IMR-90 (cell line): Measurements from ENCODE around the gene TMEM158. TPM values are rescaled to one million over a fixed set of nuclear protein-coding genes. Genes with fewer than 3 reads are reported as not detected.

Experiments used
- ATAC-seq: fragments of 200-7000 bp; cut with Tn5 transposase; 2 replicates; pipeline ENCODE4 v1.9.1; 2020; ENCODE audit warnings: low read depth, mild to moderate bottlenecking, moderate library complexity
- BruUV-seq: library from RNA; stranded (reverse); fragments of 400-500 nt; replicated peaks from 2 replicates; lab custom pipeline; 2021; lab: Mats Ljungman, UMichigan
- CTCF ChIA-PET: fragments of 300-600 bp; formaldehyde crosslinking; extraction: SDS; loops from one replicate; lab custom pipeline; 2021; ENCODE audit warnings: antibody characterized with exemption; lab: Yijun Ruan, JAX
- POLR2A ChIA-PET: fragments of 300-600 bp; sonication (Branson Sonifier 250); formaldehyde crosslinking; loops from one replicate; lab custom pipeline; 2022; ENCODE audit warnings: antibody characterized with exemption; ENCODE audit not compliant: unreplicated experiment; lab: Charles Lee
- DNase-seq: peaks from one replicate; pipeline ENCODE4 v3.0.0; 2013
- H2AFZ ChIP-seq: replicated peaks from 2 replicates; pipeline ENCODE3; 2013; ENCODE audit warnings: low read length, mild to moderate bottlenecking; ENCODE audit not compliant: poor library complexity
- H2AK5ac ChIP-seq: 2 replicates; pipeline ENCODE4 v1.6.1; 2013; ENCODE audit warnings: low read depth, low read length, inconsistent platforms
- H2AK9ac ChIP-seq: replicated peaks from 2 replicates; pipeline ENCODE3; 2013; ENCODE audit warnings: mild to moderate bottlenecking, low read depth, low read length, moderate library complexity; ENCODE audit not compliant: poor library complexity
- H2BK120ac ChIP-seq: 2 replicates; pipeline ENCODE4 v1.6.1; 2013; ENCODE audit warnings: low read depth, low read length, inconsistent platforms
- H2BK15ac ChIP-seq: 3 replicates; pipeline ENCODE4 v1.6.1; 2013; ENCODE audit warnings: low read depth, low read length, inconsistent platforms
- H2BK20ac ChIP-seq: 2 replicates; pipeline ENCODE4 v1.6.1; 2013; ENCODE audit warnings: low read depth, mild to moderate bottlenecking, inconsistent platforms, low read length, moderate library complexity
- H2BK5ac ChIP-seq: 2 replicates; pipeline ENCODE4 v1.6.1; 2013; ENCODE audit warnings: mild to moderate bottlenecking, low read depth, low read length, inconsistent platforms; ENCODE audit not compliant: poor library complexity, severe bottlenecking
- H3K14ac ChIP-seq: replicated peaks from 2 replicates; pipeline ENCODE4 v1.6.1; 2013; ENCODE audit warnings: low read depth, low read length, inconsistent platforms
- H3K18ac ChIP-seq: 2 replicates; pipeline ENCODE4 v1.6.1; 2013; ENCODE audit warnings: low read depth, low read length, control low read depth
- H3K23ac ChIP-seq: 2 replicates; pipeline ENCODE4 v1.6.1; 2013; ENCODE audit warnings: low read depth, low read length, inconsistent platforms
- H3K27ac ChIP-seq: 2 replicates; pipeline ENCODE4 v1.5.1; 2013; ENCODE audit warnings: mild to moderate bottlenecking, control low read depth, low read length; ENCODE audit not compliant: insufficient read depth
- H3K27me3 ChIP-seq: 2 replicates; pipeline ENCODE4 v1.6.1; 2013; ENCODE audit warnings: low read length; ENCODE audit not compliant: control insufficient read depth, insufficient read depth
- H3K36me3 ChIP-seq: 2 replicates; pipeline ENCODE4 v1.6.1; 2013; ENCODE audit warnings: low read length, mixed read lengths; ENCODE audit not compliant: control insufficient read depth, insufficient read depth
- H3K4ac ChIP-seq: 2 replicates; pipeline ENCODE4 v1.6.1; 2013; ENCODE audit warnings: low read depth, low read length, inconsistent platforms
- H3K4me1 ChIP-seq: 2 replicates; pipeline ENCODE4 v1.6.1; 2013; ENCODE audit warnings: low read length, mixed read lengths; ENCODE audit not compliant: control insufficient read depth, insufficient read depth
- H3K4me2 ChIP-seq: 2 replicates; pipeline ENCODE4 v1.6.1; 2013; ENCODE audit warnings: low read depth, mild to moderate bottlenecking, control low read depth, low read length, moderate library complexity
- H3K4me3 ChIP-seq: 2 replicates; pipeline ENCODE4 v1.5.1; 2013; ENCODE audit warnings: low read depth, mild to moderate bottlenecking, control low read depth, low read length, moderate library complexity; ENCODE audit not compliant: insufficient read depth
- H3K56ac ChIP-seq: 2 replicates; pipeline ENCODE4 v1.6.1; 2013; ENCODE audit warnings: low read length, inconsistent platforms; ENCODE audit not compliant: insufficient read depth; ENCODE audit errors: extremely low read depth
- H3K79me1 ChIP-seq, 2 experiments: 2 replicates each; pipeline ENCODE4 v1.6.1; 2013; ENCODE audit warnings: low read length in 2 of 2, inconsistent platforms in 1 of 2, low read depth in 1 of 2
- H3K9ac ChIP-seq: 2 replicates; pipeline ENCODE4 v1.6.1; 2013; ENCODE audit warnings: low read depth, low read length, control low read depth
- H3K9me1 ChIP-seq: 2 replicates; pipeline ENCODE4 v1.6.1; 2013; ENCODE audit warnings: low read length, inconsistent platforms; ENCODE audit not compliant: insufficient read depth
- H3K9me3 ChIP-seq: 2 replicates; pipeline ENCODE4 v1.6.1; 2013; ENCODE audit warnings: low read length; ENCODE audit not compliant: control insufficient read depth, insufficient read depth
- H4K20me1 ChIP-seq: 2 replicates; pipeline ENCODE4 v1.6.1; 2013; ENCODE audit warnings: low read length, inconsistent platforms; ENCODE audit not compliant: insufficient read depth
- H4K5ac ChIP-seq: 2 replicates; pipeline ENCODE4 v1.6.1; 2013; ENCODE audit warnings: mild to moderate bottlenecking, low read depth, low read length, control low read depth
- H4K8ac ChIP-seq, 2 experiments: 2 replicates each; pipeline ENCODE4 v1.6.1; 2013; ENCODE audit warnings: low read depth in 2 of 2, low read length in 2 of 2, control low read depth in 1 of 2, inconsistent platforms in 1 of 2
- H4K91ac ChIP-seq: 2 replicates; pipeline ENCODE4 v1.6.1; 2013; ENCODE audit warnings: low read depth, low read length, inconsistent platforms; ENCODE audit not compliant: insufficient read depth
- BHLHE40 ChIP-seq: fragments of 150-350 bp; IDR thresholded peaks from 2 replicates; pipeline ENCODE4 v1.6.1; 2016; ENCODE audit warnings: mild to moderate bottlenecking, low read depth, low read length
- MAFK ChIP-seq: IDR thresholded peaks from 2 replicates; pipeline ENCODE4 v1.6.1; 2012; ENCODE audit warnings: low read depth, low read length, improper control_type of control experiment
- POLR2A ChIP-seq: IDR thresholded peaks from 2 replicates; pipeline ENCODE4 v1.6.1; 2012; ENCODE audit warnings: mild to moderate bottlenecking, low read depth, low read length
- RAD21 ChIP-seq: IDR thresholded peaks from 2 replicates; pipeline ENCODE4 v1.6.1; 2012; ENCODE audit warnings: low read length, improper control_type of control experiment
- WGBS, 2 experiments: methylation state at CpG; one replicate each; pipeline versions ENCODE4 v1.1.5 to v1.1.7; 2013; ENCODE audit warnings: missing lambda C conversion rate in 2 of 2; ENCODE audit not compliant: insufficient read length in 1 of 2; ENCODE audit errors: extremely low coverage in 2 of 2; 5-methylcytosine and 5-hydroxymethylcytosine counted together
- dilution Hi-C: fragments of 300-500 bp; cut with HindIII; formaldehyde crosslinking; loops from one replicate; pipeline ENCODE4 v1.14.3; 2018; ENCODE audit warnings: low sequenced_read_pairs; ENCODE audit not compliant: unreplicated experiment
- in situ Hi-C: fragments of 300-500 bp; cut with MboI; formaldehyde crosslinking; loops from 3 replicates; pipeline ENCODE4 v1.14.3; 2019; ENCODE audit warnings: low sequenced_read_pairs, inconsistent platforms, mixed read lengths
- intact Hi-C: fragments of 100-400 bp; cut with micrococcal nuclease; formaldehyde crosslinking; loops from 2 replicates; pipeline ENCODE4 v1.10.0; 2022
- polyA plus RNA-seq, 3 experiments: library from polyadenylated mRNA; depleted of rRNA; stranded (reverse); fragments of >200 nt; gene quantifications; 2 replicates each; pipeline ENCODE4 v1.2.3, GENCODE V29; 2012; ENCODE audit warnings: low replicate concordance in 1 of 3
- total RNA-seq: library from RNA; depleted of rRNA; stranded (reverse); fragments of >200 nt; gene quantifications from 2 replicates; pipeline ENCODE4 v1.2.3, GENCODE V29; 2012

Gene TMEM158
- total and polyA plus RNA-seq, 2 of the 4 experiments (the other 2 are of a cell fraction): 1.6 to 16.4 TPM

DNA sequence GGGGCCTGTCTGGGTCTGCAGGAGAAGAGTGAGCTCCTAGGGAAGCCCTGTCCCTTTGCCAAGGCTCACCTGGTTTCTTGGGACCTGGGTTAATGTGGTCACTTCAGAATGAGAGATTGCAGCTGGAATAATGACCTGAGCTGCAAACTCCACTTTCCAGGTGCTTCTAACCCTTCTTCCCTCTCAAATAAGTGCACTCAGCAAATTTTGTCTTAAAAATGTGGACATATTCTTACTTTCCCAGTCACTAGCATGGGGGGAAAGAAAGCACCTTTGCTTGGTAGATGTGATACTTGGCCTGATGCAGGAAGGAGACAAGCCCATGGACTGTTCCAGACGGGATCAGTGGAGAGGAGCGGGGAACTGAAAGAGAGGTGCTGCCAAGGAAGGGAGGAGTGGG lies 41.0 kb downstream of the TMEM158 start:
- POLR2A ChIA-PET: no interaction called here
- dilution Hi-C loops: no loop called here
- Histone ChIP-seq H3K9me3 (no peaks in the 10 kb centered on the region), H3K9me1 (peaks cover 13% of the 10 kb centered on the region), H3K27me3 (no peaks in the 10 kb centered on the region), H2BK5ac (no peak overlapping the region), H3K23ac (no peak overlapping the region), H2AFZ (no peak overlapping the region), H3K9ac (no peak overlapping the region), H4K91ac (0 out of 2 replicates have a peak overlapping the region, but pooled peaks have one; percentile 48), H3K4me1 (peaks cover 12% of the 10 kb centered on the region), H3K4me3 (no peak overlapping the region), H4K5ac (0 out of 2 replicates have a peak overlapping the region, but pooled peaks have one; percentile 19), H2BK120ac (peak overlapping the region; percentile 39), H4K20me1 (no peaks in the 10 kb centered on the region), H4K8ac (peak overlapping the region in 1 of 2 experiments; percentile 39; a peak in 1 of 4 replicates), H3K4ac (peak overlapping the region; percentile 12), H2AK9ac (no peak overlapping the region), H3K4me2 (no peak overlapping the region), H3K18ac (peak overlapping the region; percentile 44; the same call in 1 of the 2 replicates), H3K56ac (no peak overlapping the region), H2AK5ac (peak overlapping the region; percentile 75), H3K14ac (peak overlapping the region; percentile 13; the same call in 1 of the 2 replicates), H3K79me1 (no peaks in the 10 kb centered on the region), H2BK20ac (peak overlapping the region; percentile 27), H2BK15ac (peak overlapping the region; percentile 49; the same call in 2 of the 3 replicates), H3K36me3 (no peaks in the 10 kb centered on the region), H3K27ac (no peak overlapping the region)
- intact Hi-C loops: no loop called here
- no peak for DNase-seq
- CTCF ChIA-PET: no interaction called here
- no TSS peak for BruUV-seq
- in situ Hi-C loops: no loop called here
- TF ChIP-seq POLR2A (no peak), RAD21 (no peak), BHLHE40 (no peak), MAFK (peak; percentile 46)
- no CpG with 5 or more reads among the region's 2 CpGs for WGBS, 2 experiments
- ATAC-seq: no peak
